GM12892 (cell line): ENCODE data around the gene IGLON5.

Experiments used
- DNase-seq: peaks from one replicate; pipeline ENCODE4 v3.0.0; 2011; ENCODE audit not compliant: insufficient read length
- FAIRE-seq: peaks from 2 replicates; lab custom pipeline; 2011; peaks lifted over from hg19 to GRCh38; lab: Jason Lieb, UNC
- POLR2A ChIP-seq: IDR thresholded peaks from 2 replicates; pipeline ENCODE4 v1.6.1; 2011; ENCODE audit warnings: low read depth, low read length, control low read depth
- POLR2AphosphoS5 ChIP-seq: IDR thresholded peaks from 2 replicates; pipeline ENCODE4 v1.6.1; 2011; ENCODE audit warnings: low read depth, low read length, control low read depth
- TAF1 ChIP-seq: IDR thresholded peaks from 2 replicates; pipeline ENCODE4 v1.6.1; 2011; ENCODE audit warnings: low read depth, mild to moderate bottlenecking, control low read depth, low read length, borderline replicate concordance

The IGLON5 gene

GRCh38 chr19:51294211-51294976, 17.1 kb upstream of the IGLON5 start:
- DNase-seq (no peak), FAIRE-seq (no peak)
- no peak for TF ChIP-seq TAF1
- TF ChIP-seq POLR2A: no peak
- no peak for TF ChIP-seq POLR2AphosphoS5

GRCh38 chr19:51294977-51295375, 16.5 kb upstream of the IGLON5 start:
- no peak for FAIRE-seq
- TF ChIP-seq POLR2AphosphoS5 (no peak), POLR2A (no peak), TAF1 (no peak)
- DNase-seq: no peak

- TF ChIP-seq POLR2A (no peak), TAF1 (no peak), POLR2AphosphoS5 (no peak)
- DNase-seq (no peak), FAIRE-seq (no peak)
Observed at GRCh38 chr19:51295382-51296126, 15.9 kb upstream of the IGLON5 start.

- FAIRE-seq (no peak), DNase-seq (no peak)
- TF ChIP-seq POLR2A (no peak), POLR2AphosphoS5 (no peak), TAF1 (no peak)
Observed at GRCh38 chr19:51296336-51297093, 14.9 kb upstream of the IGLON5 start.

GRCh38 chr19:51297406-51297805, 14.0 kb upstream of the IGLON5 start:
- TF ChIP-seq POLR2A: no peak
- no peak for TF ChIP-seq TAF1
- TF ChIP-seq POLR2AphosphoS5: no peak
- FAIRE-seq (no peak), DNase-seq (no peak)

GRCh38 chr19:51301266-51301665, 10.2 kb upstream of the IGLON5 start:
- DNase-seq (no peak), FAIRE-seq (no peak)
- TF ChIP-seq POLR2AphosphoS5: no peak
- no peak for TF ChIP-seq TAF1
- no peak for TF ChIP-seq POLR2A

- FAIRE-seq: no peak
- TF ChIP-seq POLR2A (no peak), TAF1 (no peak), POLR2AphosphoS5 (no peak)
Observed at GRCh38 chr19:51305479-51305878, 6.0 kb upstream of the IGLON5 start.

GRCh38 chr19:51316688-51317087, 5.2 kb downstream of the IGLON5 start:
- TF ChIP-seq POLR2AphosphoS5: no peak
- no peak for TF ChIP-seq TAF1
- no peak for TF ChIP-seq POLR2A
- FAIRE-seq (no peak), DNase-seq (no peak)

More at GRCh38 chr19:51305479-51305878, 6.0 kb upstream of the IGLON5 start:
- DNase-seq: no peak

GRCh38 chr19:51317376-51317775, 5.9 kb downstream of the IGLON5 start:
- FAIRE-seq: no peak
- TF ChIP-seq POLR2A (no peak), POLR2AphosphoS5 (no peak), TAF1 (no peak)
- no peak for DNase-seq

GRCh38 chr19:51317968-51318367, 6.5 kb downstream of the IGLON5 start:
- DNase-seq (no peak), FAIRE-seq (no peak)
- TF ChIP-seq TAF1: no peak
